Ramos (cell line): Measurements from ENCODE around the gene CYB5D1.

Experiments used
- in situ Hi-C: fragments of 300-500 bp; cut with MboI; formaldehyde crosslinking; loops from one replicate; pipeline ENCODE4 v1.14.3; 2022; ENCODE audit warnings: low sequenced_read_pairs; ENCODE audit not compliant: unreplicated experiment

CYB5D1 gene

GRCh38 chr17:7842380-7843256 is 15.2 kb upstream of the CYB5D1 start:
- in situ Hi-C loops: loop anchor here (25.0 kb wide), 1 partner anchor 605 kb away; the partner anchor contains the start of genes DVL2, GABARAP and PHF23

- in situ Hi-C loops: loop anchor here (25.0 kb wide), 1 partner anchor 606 kb away; the partner anchor contains the start of genes DVL2, GABARAP and PHF23
Observed at GRCh38 chr17:7843257-7843535, 14.6 kb upstream of the CYB5D1 start.

- in situ Hi-C loops: loop anchor here (25.0 kb wide), 1 partner anchor 606 kb away; the partner anchor contains the start of genes DVL2, GABARAP and PHF23
Observed at GRCh38 chr17:7843536-7844291, 14.1 kb upstream of the CYB5D1 start.

- in situ Hi-C loops: loop anchor here (25.0 kb wide), 1 partner anchor 607 kb away; the partner anchor contains the start of genes DVL2, GABARAP and PHF23
Observed at GRCh38 chr17:7844292-7845154, 13.3 kb upstream of the CYB5D1 start.

GRCh38 chr17:7845359-7846062 is 12.3 kb upstream of the CYB5D1 start:
- in situ Hi-C loops: loop anchor here (25.0 kb wide), 1 partner anchor 608 kb away; the partner anchor contains the start of genes DVL2, GABARAP and PHF23

GRCh38 chr17:7846063-7846735 is 11.6 kb upstream of the CYB5D1 start:
- in situ Hi-C loops: loop anchor here (25.0 kb wide), 1 partner anchor 609 kb away; the partner anchor contains the start of genes DVL2, GABARAP and PHF23

- in situ Hi-C loops: loop anchor here (25.0 kb wide), 1 partner anchor 610 kb away; the partner anchor contains the start of genes DVL2, GABARAP and PHF23
Observed at GRCh38 chr17:7846765-7847661, 10.8 kb upstream of the CYB5D1 start.

- in situ Hi-C loops: loop anchor here (25.0 kb wide), 1 partner anchor 611 kb away; the partner anchor contains the start of genes DVL2, GABARAP and PHF23
Observed at GRCh38 chr17:7848131-7848579, 9.6 kb upstream of the CYB5D1 start.

GRCh38 chr17:7848739-7849129 is 9.1 kb upstream of the CYB5D1 start:
- in situ Hi-C loops: loop anchor here (25.0 kb wide), 1 partner anchor 611 kb away; the partner anchor contains the start of genes DVL2, GABARAP and PHF23

GRCh38 chr17:7849130-7849750 is 8.6 kb upstream of the CYB5D1 start:
- in situ Hi-C loops: loop anchor here (25.0 kb wide), 1 partner anchor 612 kb away; the partner anchor contains the start of genes DVL2, GABARAP and PHF23

GRCh38 chr17:7849751-7850504 is 7.9 kb upstream of the CYB5D1 start:
- in situ Hi-C loops: loop anchor here (25.0 kb wide), 1 partner anchor 613 kb away; the partner anchor contains the start of genes DVL2, GABARAP and PHF23

- in situ Hi-C loops: no loop called here
Observed at GRCh38 chr17:7850701-7851437, 6.9 kb upstream of the CYB5D1 start.

- in situ Hi-C loops: no loop called here
Observed at GRCh38 chr17:7851438-7852261, 6.2 kb upstream of the CYB5D1 start.

- in situ Hi-C loops: no loop called here
Observed at GRCh38 chr17:7852262-7852670, 5.5 kb upstream of the CYB5D1 start.
